ENCODE data around the gene FUT9. TPM values are rescaled to one million over a fixed set of nuclear protein-coding genes. Genes with fewer than 3 reads are reported as not detected.

The FUT9 gene
- total and polyA plus RNA-seq, 8 donors = 0.23 to 0.69 (median 0.40) TPM; not detected in 2

- Histone ChIP-seq H3K27me3 (no peaks in the 10 kb centered on the region), H3K36me3 (no peaks in the 10 kb centered on the region), H3K4me1 (no peaks in the 10 kb centered on the region), H3K9me3 (no peaks in the 10 kb centered on the region), H3K27ac (no peak overlapping the region), H3K4me3 (no peak overlapping the region)
- DNase-seq (no peak), ATAC-seq (no peak)
- TF ChIP-seq, protein P1, sequence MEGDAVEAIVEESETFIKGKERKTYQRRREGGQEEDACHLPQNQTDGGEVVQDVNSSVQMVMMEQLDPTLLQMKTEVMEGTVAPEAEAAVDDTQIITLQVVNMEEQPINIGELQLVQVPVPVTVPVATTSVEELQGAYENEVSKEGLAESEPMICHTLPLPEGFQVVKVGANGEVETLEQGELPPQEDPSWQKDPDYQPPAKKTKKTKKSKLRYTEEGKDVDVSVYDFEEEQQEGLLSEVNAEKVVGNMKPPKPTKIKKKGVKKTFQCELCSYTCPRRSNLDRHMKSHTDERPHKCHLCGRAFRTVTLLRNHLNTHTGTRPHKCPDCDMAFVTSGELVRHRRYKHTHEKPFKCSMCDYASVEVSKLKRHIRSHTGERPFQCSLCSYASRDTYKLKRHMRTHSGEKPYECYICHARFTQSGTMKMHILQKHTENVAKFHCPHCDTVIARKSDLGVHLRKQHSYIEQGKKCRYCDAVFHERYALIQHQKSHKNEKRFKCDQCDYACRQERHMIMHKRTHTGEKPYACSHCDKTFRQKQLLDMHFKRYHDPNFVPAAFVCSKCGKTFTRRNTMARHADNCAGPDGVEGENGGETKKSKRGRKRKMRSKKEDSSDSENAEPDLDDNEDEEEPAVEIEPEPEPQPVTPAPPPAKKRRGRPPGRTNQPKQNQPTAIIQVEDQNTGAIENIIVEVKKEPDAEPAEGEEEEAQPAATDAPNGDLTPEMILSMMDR (IDR thresholded peaks at IDR 0.05) = no peak
- intact Hi-C loops (cut with DNase I) = no loop called here
These were observed 179.5 kb downstream of the FUT9 start for GRCh38 chr6:96195272-96195671.

- Histone ChIP-seq H3K9me3 (no peaks in the 10 kb centered on the region), H3K27me3 (no peaks in the 10 kb centered on the region), H3K36me3 (no peaks in the 10 kb centered on the region), H3K27ac (no peak overlapping the region), H3K4me3 (no peak overlapping the region), H3K4me1 (no peaks in the 10 kb centered on the region)
- intact Hi-C loops (cut with DNase I) = no loop called here
- TF ChIP-seq, protein P1 (IDR thresholded peaks at IDR 0.05) = no peak
- no peak for DNase-seq
- ATAC-seq = no peak
These were observed 180.9 kb downstream of the FUT9 start for GRCh38 chr6:96196633-96197032.

DNA sequence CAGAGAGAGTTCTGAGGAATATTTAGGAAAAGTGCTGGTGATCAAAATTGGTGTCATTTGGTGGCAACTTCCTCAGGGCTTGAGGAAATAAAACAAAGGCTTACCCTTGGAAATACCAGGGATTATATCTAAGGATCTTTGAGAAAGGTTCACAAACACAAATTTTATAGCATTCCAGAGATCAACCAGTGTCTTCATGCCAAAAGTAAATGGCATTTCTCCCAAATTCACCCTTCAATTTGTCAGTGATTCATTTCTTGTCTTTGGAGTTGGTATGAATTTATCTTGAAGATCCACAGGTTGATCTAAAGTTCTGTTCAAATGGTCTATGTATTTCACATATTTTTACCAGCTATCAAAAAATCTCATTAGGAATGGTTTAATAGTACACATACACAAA, 181.5 kb downstream of the FUT9 start:
- intact Hi-C loops (cut with DNase I) = no loop called here
- no peaks in the 10 kb centered on the region for H3K9me3 ChIP-seq
- H3K27me3 ChIP-seq = no peaks in the 10 kb centered on the region
- DNase-seq (no peak), ATAC-seq (no peak)
- no peak overlapping the region for H3K27ac ChIP-seq
- no peaks in the 10 kb centered on the region for H3K36me3 ChIP-seq
- TF ChIP-seq, protein P1 (IDR thresholded peaks at IDR 0.05) = no peak
- no peak overlapping the region for H3K4me3 ChIP-seq
- no peaks in the 10 kb centered on the region for H3K4me1 ChIP-seq

DNA sequence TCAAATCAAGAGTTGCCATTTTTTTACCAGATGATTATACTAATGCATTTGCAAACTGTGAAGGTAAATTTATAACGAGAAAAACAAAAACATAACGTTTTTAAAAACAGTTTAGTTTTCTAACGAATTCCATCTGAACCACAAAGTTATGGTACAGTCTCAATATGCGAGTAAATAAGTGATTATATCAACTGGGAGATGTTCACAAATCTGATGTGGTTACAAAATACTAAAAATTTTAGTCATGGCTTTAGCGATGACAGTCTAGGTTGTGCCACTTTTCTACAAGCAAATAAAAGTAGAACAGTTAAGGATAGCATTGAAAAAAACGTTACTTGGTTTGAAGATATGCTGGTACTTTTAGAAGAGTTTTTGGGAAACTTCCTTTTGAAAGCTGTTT, 186.8 kb downstream of the FUT9 start:
- TF ChIP-seq, protein P1 (IDR thresholded peaks at IDR 0.05) = no peak
- Histone ChIP-seq H3K4me3 (no peak overlapping the region), H3K4me1 (no peaks in the 10 kb centered on the region), H3K27ac (no peak overlapping the region), H3K27me3 (no peaks in the 10 kb centered on the region), H3K9me3 (no peaks in the 10 kb centered on the region), H3K36me3 (no peaks in the 10 kb centered on the region)
- ATAC-seq (no peak), DNase-seq (no peak)
- intact Hi-C loops (cut with DNase I) = no loop called here

- Histone ChIP-seq H3K4me1 (no peaks in the 10 kb centered on the region), H3K36me3 (no peaks in the 10 kb centered on the region), H3K4me3 (no peak overlapping the region), H3K27me3 (no peaks in the 10 kb centered on the region), H3K9me3 (no peaks in the 10 kb centered on the region), H3K27ac (no peak overlapping the region)
- DNase-seq = no peak
- TF ChIP-seq, protein P1 (IDR thresholded peaks at IDR 0.05) = no peak
- intact Hi-C loops (cut with DNase I) = no loop called here
- no peak for ATAC-seq
These were observed 195.6 kb downstream of the FUT9 start for GRCh38 chr6:96211341-96211740.
